Esophagus squamous epithelium (tissue), 4 donors: ENCODE results near the gene GALNT13.
"Not testable (repeated sequence)": the region's sequence is repeated elsewhere in the genome, so short reads cannot be mapped to it uniquely, and the experiment has no call there.

ENCODE experiments used
- POLR2A ChIP-seq, 4 donors: fragments of 450-650 bp; IDR thresholded peaks; one replicate each; pipeline ENCODE4 v1.6.1; 2017; ENCODE audit warnings: antibody characterized with exemption in 4 of 4, mild to moderate bottlenecking in 4 of 4, moderate library complexity in 3 of 4
- TF ChIP-seq, protein P1 (sequence below), 6 experiments: fragments of 450-650 bp in 4 of 6; fragments of 200-600 bp in 2 of 6; sonication (generic) in 2 of 6; IDR thresholded peaks; one replicate each; pipeline ENCODE4 v1.5.1; 2016 to 2019; ENCODE audit warnings: antibody characterized with exemption in 6 of 6, mild to moderate bottlenecking in 4 of 6, moderate library complexity in 4 of 6

- TF ChIP-seq, protein P1, sequence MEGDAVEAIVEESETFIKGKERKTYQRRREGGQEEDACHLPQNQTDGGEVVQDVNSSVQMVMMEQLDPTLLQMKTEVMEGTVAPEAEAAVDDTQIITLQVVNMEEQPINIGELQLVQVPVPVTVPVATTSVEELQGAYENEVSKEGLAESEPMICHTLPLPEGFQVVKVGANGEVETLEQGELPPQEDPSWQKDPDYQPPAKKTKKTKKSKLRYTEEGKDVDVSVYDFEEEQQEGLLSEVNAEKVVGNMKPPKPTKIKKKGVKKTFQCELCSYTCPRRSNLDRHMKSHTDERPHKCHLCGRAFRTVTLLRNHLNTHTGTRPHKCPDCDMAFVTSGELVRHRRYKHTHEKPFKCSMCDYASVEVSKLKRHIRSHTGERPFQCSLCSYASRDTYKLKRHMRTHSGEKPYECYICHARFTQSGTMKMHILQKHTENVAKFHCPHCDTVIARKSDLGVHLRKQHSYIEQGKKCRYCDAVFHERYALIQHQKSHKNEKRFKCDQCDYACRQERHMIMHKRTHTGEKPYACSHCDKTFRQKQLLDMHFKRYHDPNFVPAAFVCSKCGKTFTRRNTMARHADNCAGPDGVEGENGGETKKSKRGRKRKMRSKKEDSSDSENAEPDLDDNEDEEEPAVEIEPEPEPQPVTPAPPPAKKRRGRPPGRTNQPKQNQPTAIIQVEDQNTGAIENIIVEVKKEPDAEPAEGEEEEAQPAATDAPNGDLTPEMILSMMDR (IDR thresholded peaks at IDR 0.05) = not testable (repeated sequence)
- TF ChIP-seq POLR2A (IDR thresholded peaks at IDR 0.05) = not testable (repeated sequence)
Observed at GRCh38 chr2:154471492-154471891, 599.8 kb downstream of the GALNT13 start.
